HepG2 (cell line): ENCODE measurements around the gene COL13A1. TPM values are rescaled to one million over a fixed set of nuclear protein-coding genes. Genes with fewer than 3 reads are reported as not detected.

Experiments
- ATAC-seq: fragments of 200-7000 bp; cut with Tn5 transposase; 3 replicates; pipeline ENCODE4 v1.9.1; 2020; ENCODE audit warnings: mild to moderate bottlenecking, moderate library complexity
- BruUV-seq: library from RNA; stranded (reverse); fragments of 400-500 nt; replicated peaks from 2 replicates; lab custom pipeline; 2021; lab: Mats Ljungman, UMichigan
- CTCF ChIA-PET: fragments of 300-600 bp; formaldehyde crosslinking; extraction: SDS; loops from one replicate; lab custom pipeline; 2021; ENCODE audit warnings: low total read pairs, inconsistent platforms, low intra/inter-chr PET ratio; lab: Yijun Ruan, JAX
- POLR2A ChIA-PET: fragments of 350-600 bp; sonication (Branson Sonifier 250); formaldehyde crosslinking; loops from one replicate; lab custom pipeline; 2020; ENCODE audit warnings: antibody characterized with exemption, inconsistent platforms; lab: Yijun Ruan, JAX
- DNase-seq: peaks from one replicate; pipeline ENCODE4 v3.0.0-alpha.2; 2015; ENCODE audit warnings: low spot score
- FAIRE-seq: peaks from 3 replicates; lab custom pipeline; 2011; peaks lifted over from hg19 to GRCh38; lab: Jason Lieb, UNC
- H2AFZ ChIP-seq: one replicate; pipeline ENCODE4 v1.6.1; 2011; ENCODE audit warnings: low read length, inconsistent platforms
- H3K27ac ChIP-seq: fragments of 300-600 bp; 3 replicates; pipeline ENCODE4 v1.8.0; 2011; ENCODE audit warnings: mixed run types, mild to moderate bottlenecking, mixed read lengths, low read length, inconsistent platforms; ENCODE audit not compliant: insufficient read depth; ENCODE audit errors: extremely low read length
- H3K27me3 ChIP-seq, 2 experiments: fragments of 200-600 bp in 1 of 2; 2 replicates in 1 of 2; 3 replicates in 1 of 2; pipeline versions ENCODE4 v1.6.0 to v1.8.0; 2011; ENCODE audit warnings: low read length in 2 of 2, mild to moderate bottlenecking in 2 of 2, moderate library complexity in 2 of 2, inconsistent platforms in 1 of 2; ENCODE audit not compliant: insufficient read depth in 2 of 2, control insufficient read depth in 1 of 2
- H3K36me3 ChIP-seq, 2 experiments: fragments of 200-600 bp in 1 of 2; replicated peaks in 1 of 2; 2 replicates in 1 of 2; 3 replicates in 1 of 2; pipeline versions ENCODE4 v1.5.1 to v1.8.0; 2011; ENCODE audit warnings: low read length in 2 of 2, inconsistent platforms in 1 of 2; ENCODE audit not compliant: insufficient read depth in 2 of 2, control insufficient read depth in 1 of 2
- H3K4me1 ChIP-seq: 2 replicates; pipeline ENCODE4 v1.5.1; 2012; ENCODE audit warnings: low read length, inconsistent platforms; ENCODE audit not compliant: insufficient read depth
- H3K4me2 ChIP-seq: 2 replicates; pipeline ENCODE4 v1.6.0; 2011; ENCODE audit warnings: low read depth, low read length, inconsistent platforms
- H3K4me3 ChIP-seq, 3 experiments: fragments of 200-600 bp in 1 of 3; sonication (generic), shearing (Covaris generic) in 1 of 3; replicated peaks in 1 of 3; 2 replicates each; pipeline ENCODE4 v1.5.1; 2011 to 2016; ENCODE audit warnings: low read length in 3 of 3, inconsistent platforms in 2 of 3, low read depth in 2 of 3, mild to moderate bottlenecking in 2 of 3, control low read depth in 1 of 3, mixed read lengths in 1 of 3; ENCODE audit not compliant: insufficient read depth in 1 of 3
- H3K79me2 ChIP-seq: one replicate; pipeline ENCODE4 v1.6.1; 2011; ENCODE audit warnings: low read length, inconsistent platforms; ENCODE audit not compliant: insufficient read depth
- H3K9ac ChIP-seq: 2 replicates; pipeline ENCODE4 v1.6.0; 2011; ENCODE audit warnings: mild to moderate bottlenecking, low read depth, low read length, inconsistent platforms; ENCODE audit not compliant: insufficient read depth
- H3K9me3 ChIP-seq: 2 replicates; pipeline ENCODE4 v1.5.1; 2012; ENCODE audit warnings: mild to moderate bottlenecking, low read length
- H4K20me1 ChIP-seq: 2 replicates; pipeline ENCODE4 v1.6.0; 2011; ENCODE audit warnings: inconsistent platforms, mild to moderate bottlenecking, low read length, moderate library complexity; ENCODE audit not compliant: insufficient read depth
- GATA4 ChIP-seq: sonication (generic); IDR thresholded peaks from 2 replicates; pipeline ENCODE4 v1.6.1; 2016; ENCODE audit warnings: antibody characterized with exemption, low read depth, borderline replicate concordance
- WGBS: methylation state at CpG from one replicate; pipeline ENCODE4 v1.1.6; 2017; ENCODE audit warnings: low lambda C conversion rate; 5-methylcytosine and 5-hydroxymethylcytosine counted together
- in situ Hi-C: cut with HindIII; loops from 2 replicates; pipeline ENCODE4 v1.10.0; 2017; ENCODE audit warnings: low pct_unique_long_range_greater_than_20kb; ENCODE audit not compliant: extremely low pct_ligation_motif_present
- intact Hi-C: fragments of 100-400 bp; cut with micrococcal nuclease; formaldehyde crosslinking; loops from one replicate; pipeline ENCODE4 v1.10.0; 2022; ENCODE audit not compliant: unreplicated experiment
- polyA plus RNA-seq, 8 experiments: library from polyadenylated mRNA; depleted of rRNA in 3 of 8; stranded (reverse) in 7 of 8; unstranded in 1 of 8; fragments of >200 nt; fragmentation: Illumina TruSeq in 4 of 8; extraction: Trizol in 4 of 8; gene quantifications; 2 replicates each; pipeline versions ENCODE4 v1.2.1 to v1.2.3, GENCODE V29; 2011 to 2016; ENCODE audit warnings: low read depth in 4 of 8, missing spikeins in 1 of 8, mixed read lengths in 1 of 8; ENCODE audit not compliant: insufficient read depth in 1 of 8
- total RNA-seq, 5 experiments: library from RNA; depleted of rRNA; stranded (reverse); fragments of >200 nt; fragmentation: Illumina TruSeq; extraction: Trizol; gene quantifications; 2 replicates each; pipeline ENCODE4 v1.2.3, GENCODE V29; 2016; ENCODE audit warnings: low read depth in 1 of 5
- TF ChIP-seq, protein P1 (sequence below): sonication (generic); formaldehyde crosslinking; IDR thresholded peaks from 2 replicates; pipeline ENCODE4 v1.4.0; 2020; ENCODE audit warnings: mild to moderate bottlenecking, missing genetic modification reagents
- TF ChIP-seq, protein P2 (sequence below): sonication (generic); formaldehyde crosslinking; IDR thresholded peaks from 2 replicates; pipeline ENCODE4 v1.8.1; 2022; ENCODE audit warnings: low read depth, mild to moderate bottlenecking, missing genetic modification reagents

The COL13A1 gene
- total and polyA plus RNA-seq, 2 of the 13 experiments (the other 11 are each of a cell fraction or from before 2014, with no cell fraction given): 0.07 TPM; not detected in 1

DNA sequence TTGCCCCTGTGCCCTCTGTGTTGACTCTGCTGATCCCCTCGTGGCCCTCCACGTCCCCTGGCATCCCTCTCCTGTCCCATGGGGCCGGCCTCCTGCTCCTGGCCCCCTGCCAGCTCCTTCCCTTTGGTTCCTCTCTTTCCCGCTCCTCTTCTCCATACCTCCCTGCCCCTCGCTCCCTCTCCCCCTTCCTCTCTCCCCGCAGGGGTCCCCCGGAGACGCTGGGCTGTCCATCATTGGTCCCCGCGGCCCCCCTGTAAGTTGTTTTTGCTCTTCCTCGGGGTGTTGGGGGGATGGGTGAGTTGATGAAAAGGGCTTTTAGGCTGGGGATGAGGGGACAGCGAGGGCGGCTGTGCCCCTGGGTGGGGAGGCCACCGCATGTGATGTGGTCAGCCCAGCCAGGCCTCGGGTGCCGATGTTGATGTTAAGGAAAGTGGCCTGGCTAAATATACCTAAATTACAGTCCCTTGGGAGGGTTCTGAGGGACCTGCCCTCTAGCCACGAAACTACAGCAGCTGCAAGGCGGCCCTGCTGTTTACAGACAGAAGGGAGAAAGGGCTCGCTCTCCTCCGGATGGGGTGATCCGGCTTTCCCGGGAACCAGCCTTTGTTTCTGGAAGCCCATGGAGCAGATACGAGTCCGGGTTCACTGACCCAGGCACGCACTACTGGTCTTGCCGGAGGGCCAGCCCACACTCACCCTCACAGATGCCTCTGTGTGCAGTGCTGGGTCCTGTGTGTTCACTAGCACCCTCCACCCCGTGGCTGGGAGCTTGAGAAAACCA, 78.8 kb downstream of the COL13A1 start:
- no peak overlapping the region for H3K4me3 ChIP-seq
- H2AFZ ChIP-seq: no peak overlapping the region
- H3K9me3 ChIP-seq: no peaks in the 10 kb centered on the region
- no TSS peak for BruUV-seq
- H3K27ac ChIP-seq: no peak overlapping the region
- DNase-seq: no peak
- TF ChIP-seq, protein P1, sequence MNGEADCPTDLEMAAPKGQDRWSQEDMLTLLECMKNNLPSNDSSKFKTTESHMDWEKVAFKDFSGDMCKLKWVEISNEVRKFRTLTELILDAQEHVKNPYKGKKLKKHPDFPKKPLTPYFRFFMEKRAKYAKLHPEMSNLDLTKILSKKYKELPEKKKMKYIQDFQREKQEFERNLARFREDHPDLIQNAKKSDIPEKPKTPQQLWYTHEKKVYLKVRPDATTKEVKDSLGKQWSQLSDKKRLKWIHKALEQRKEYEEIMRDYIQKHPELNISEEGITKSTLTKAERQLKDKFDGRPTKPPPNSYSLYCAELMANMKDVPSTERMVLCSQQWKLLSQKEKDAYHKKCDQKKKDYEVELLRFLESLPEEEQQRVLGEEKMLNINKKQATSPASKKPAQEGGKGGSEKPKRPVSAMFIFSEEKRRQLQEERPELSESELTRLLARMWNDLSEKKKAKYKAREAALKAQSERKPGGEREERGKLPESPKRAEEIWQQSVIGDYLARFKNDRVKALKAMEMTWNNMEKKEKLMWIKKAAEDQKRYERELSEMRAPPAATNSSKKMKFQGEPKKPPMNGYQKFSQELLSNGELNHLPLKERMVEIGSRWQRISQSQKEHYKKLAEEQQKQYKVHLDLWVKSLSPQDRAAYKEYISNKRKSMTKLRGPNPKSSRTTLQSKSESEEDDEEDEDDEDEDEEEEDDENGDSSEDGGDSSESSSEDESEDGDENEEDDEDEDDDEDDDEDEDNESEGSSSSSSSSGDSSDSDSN (CRISPR knock-in tag): 0 out of 2 replicates have a peak, but pooled peaks have one; percentile 12
- TF ChIP-seq GATA4: no peak
- TF ChIP-seq, protein P2, sequence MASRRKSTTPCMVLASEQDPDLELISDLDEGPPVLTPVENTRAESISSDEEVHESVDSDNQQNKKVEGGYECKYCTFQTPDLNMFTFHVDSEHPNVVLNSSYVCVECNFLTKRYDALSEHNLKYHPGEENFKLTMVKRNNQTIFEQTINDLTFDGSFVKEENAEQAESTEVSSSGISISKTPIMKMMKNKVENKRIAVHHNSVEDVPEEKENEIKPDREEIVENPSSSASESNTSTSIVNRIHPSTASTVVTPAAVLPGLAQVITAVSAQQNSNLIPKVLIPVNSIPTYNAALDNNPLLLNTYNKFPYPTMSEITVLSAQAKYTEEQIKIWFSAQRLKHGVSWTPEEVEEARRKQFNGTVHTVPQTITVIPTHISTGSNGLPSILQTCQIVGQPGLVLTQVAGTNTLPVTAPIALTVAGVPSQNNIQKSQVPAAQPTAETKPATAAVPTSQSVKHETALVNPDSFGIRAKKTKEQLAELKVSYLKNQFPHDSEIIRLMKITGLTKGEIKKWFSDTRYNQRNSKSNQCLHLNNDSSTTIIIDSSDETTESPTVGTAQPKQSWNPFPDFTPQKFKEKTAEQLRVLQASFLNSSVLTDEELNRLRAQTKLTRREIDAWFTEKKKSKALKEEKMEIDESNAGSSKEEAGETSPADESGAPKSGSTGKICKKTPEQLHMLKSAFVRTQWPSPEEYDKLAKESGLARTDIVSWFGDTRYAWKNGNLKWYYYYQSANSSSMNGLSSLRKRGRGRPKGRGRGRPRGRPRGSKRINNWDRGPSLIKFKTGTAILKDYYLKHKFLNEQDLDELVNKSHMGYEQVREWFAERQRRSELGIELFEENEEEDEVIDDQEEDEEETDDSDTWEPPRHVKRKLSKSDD: 0 out of 2 replicates have a peak, but pooled peaks have one; percentile 0
- TF ChIP-seq, all 625 proteins: peak for 2
- Histone ChIP-seq H3K9ac (no peak overlapping the region), H3K79me2 (no peaks in the 10 kb centered on the region), H3K4me1 (peaks cover 20% of the 10 kb centered on the region), H4K20me1 (no peaks in the 10 kb centered on the region), H3K4me2 (no peak overlapping the region), H3K27me3 (peaks cover 12 to 65% of the 10 kb centered on the region in 2 experiments), H3K36me3 (no peaks in the 10 kb centered on the region)
- WGBS: 34% methylated on average over 12 of the region's 27 CpGs
- in situ Hi-C loops: no loop called here
- intact Hi-C loops: no loop called here
- POLR2A ChIA-PET: no interaction called here
- ATAC-seq (peak; percentile 28; the same call in 1 of the 3 replicates), FAIRE-seq (no peak)
- CTCF ChIA-PET: no interaction called here
